ENCODE results near the gene KCNJ11.

GRCh38 chr11:17408026-17408425 lies 19.6 kb upstream of the KCNJ11 start:
- no peak for TF ChIP-seq THRA (CRISPR knock-in tag; IDR thresholded peaks at IDR 0.05; ENCODE audit: borderline replicate concordance)
- no peak for TF ChIP-seq SIN3A (IDR thresholded peaks at IDR 0.05; ENCODE audit: borderline replicate concordance, low read depth, low read length)
- no peak for TF ChIP-seq ZNF569 (CRISPR knock-in tag; IDR thresholded peaks at IDR 0.05; ENCODE audit: borderline replicate concordance)
- no peak for TF ChIP-seq YY1 (IDR thresholded peaks at IDR 0.05; ENCODE audit: insufficient read depth, insufficient replicate concordance, low read depth, low read length)
- TF ChIP-seq TAF1 (CRISPR knock-in tag; IDR thresholded peaks at IDR 0.05), result no peak
- TF ChIP-seq CTCF (CRISPR knock-in tag; IDR thresholded peaks at IDR 0.05), result no peak
- TF ChIP-seq TARDBP (CRISPR knock-in tag; IDR thresholded peaks at IDR 0.05), result no peak
- TF ChIP-seq POLR2A (IDR thresholded peaks at IDR 0.05; ENCODE audit: insufficient read depth in 1 of 2, low read depth in 2 of 2, low read length in 2 of 2), result no peak
- TF ChIP-seq SP140L (CRISPR knock-in tag; IDR thresholded peaks at IDR 0.05; ENCODE audit: borderline replicate concordance), result no peak
- TF ChIP-seq ZNF720 (CRISPR knock-in tag; IDR thresholded peaks at IDR 0.05), result no peak
- no peak for TF ChIP-seq PCBP1 (IDR thresholded peaks at IDR 0.05; ENCODE audit: borderline replicate concordance, low read depth, low read length)
- no peak for TF ChIP-seq NFATC3 (CRISPR knock-in tag; IDR thresholded peaks at IDR 0.05)
- no peak for TF ChIP-seq ZNF563 (CRISPR knock-in tag; IDR thresholded peaks at IDR 0.05)
